Thyroid gland (tissue), 4 donors: ENCODE measurements around the gene PDGFRA.

ENCODE experiments used
- CTCF ChIP-seq, 6 experiments: fragments of 200-600 bp in 3 of 6; fragments of 450-650 bp in 3 of 6; sonication (generic) in 3 of 6; IDR thresholded peaks; one replicate each; pipeline ENCODE4 v1.5.1; 2016 to 2019; ENCODE audit warnings: antibody characterized with exemption in 6 of 6, mild to moderate bottlenecking in 2 of 6, inconsistent platforms in 1 of 6, moderate library complexity in 1 of 6
- POLR2A ChIP-seq, 2 donors: fragments of 450-650 bp; IDR thresholded peaks; one replicate each; pipeline ENCODE4 v1.6.1; 2017; ENCODE audit warnings: antibody characterized with exemption in 2 of 2, mild to moderate bottlenecking in 2 of 2, moderate library complexity in 1 of 2

- TF ChIP-seq POLR2A (IDR thresholded peaks at IDR 0.05) (no peak), CTCF (IDR thresholded peaks at IDR 0.05) (no peak)
Observed at GRCh38 chr4:54271464-54271863, 42.4 kb downstream of the PDGFRA start.
